Endodermal cell (in vitro differentiated cells): ENCODE data around the gene ZNF280A. TPM values are rescaled to one million over a fixed set of nuclear protein-coding genes. Genes with fewer than 3 reads are reported as not detected.
"Not testable (repeated sequence)": the region's sequence is repeated elsewhere in the genome, so short reads cannot be mapped to it uniquely, and the experiment has no call there.

Experiments used
- DNase-seq: peaks from one replicate; pipeline ENCODE4 v3.0.0-alpha.2; 2017
- H3K27ac ChIP-seq: 2 replicates; pipeline ENCODE4 v1.5.1; 2013; ENCODE audit warnings: mild to moderate bottlenecking, low read depth, low read length, moderate library complexity
- H3K27me3 ChIP-seq: 2 replicates; pipeline ENCODE4 v1.6.1; 2013; ENCODE audit warnings: mild to moderate bottlenecking, low read length, moderate library complexity; ENCODE audit not compliant: insufficient read depth, control insufficient read depth, poor library complexity, severe bottlenecking
- H3K36me3 ChIP-seq: 2 replicates; pipeline ENCODE4 v1.7.0; 2013; ENCODE audit warnings: mild to moderate bottlenecking, low read length, moderate library complexity; ENCODE audit not compliant: control insufficient read depth, insufficient read depth
- H3K4me1 ChIP-seq: one replicate; pipeline ENCODE4 v1.7.0; 2013; ENCODE audit warnings: low read length; ENCODE audit not compliant: control insufficient read depth, insufficient read depth
- H3K4me3 ChIP-seq: 2 replicates; pipeline ENCODE4 v1.5.1; 2013; ENCODE audit warnings: mild to moderate bottlenecking, low read length, moderate library complexity
- H3K9ac ChIP-seq: 2 replicates; pipeline ENCODE4 v1.6.1; 2013; ENCODE audit warnings: mild to moderate bottlenecking, low read length, moderate library complexity; ENCODE audit not compliant: poor library complexity, severe bottlenecking; ENCODE audit errors: extremely low read depth
- H3K9me3 ChIP-seq: 2 replicates; pipeline ENCODE4 v1.6.1; 2013; ENCODE audit warnings: mild to moderate bottlenecking, low read length, moderate library complexity; ENCODE audit not compliant: control insufficient read depth
- H3K27ac Mint-ChIP-seq: 2 replicates; pipeline ENCODE4 v1.8.0; 2020; ENCODE audit warnings: mixed read lengths
- H3K27me3 Mint-ChIP-seq: 2 replicates; pipeline ENCODE4 v1.8.0; 2021; ENCODE audit warnings: mild to moderate bottlenecking, mixed read lengths; ENCODE audit not compliant: insufficient read depth
- H3K36me3 Mint-ChIP-seq: 2 replicates; pipeline ENCODE4 v1.8.0; 2020; ENCODE audit warnings: low read depth, mixed read lengths
- H3K4me1 Mint-ChIP-seq: 2 replicates; pipeline ENCODE4 v1.8.0; 2020; ENCODE audit warnings: mixed read lengths
- H3K4me3 Mint-ChIP-seq: 2 replicates; pipeline ENCODE4 v1.8.0; 2020; ENCODE audit warnings: mild to moderate bottlenecking, moderate library complexity, mixed read lengths
- H3K9me3 Mint-ChIP-seq: 2 replicates; pipeline ENCODE4 v1.8.0; 2020; ENCODE audit warnings: mild to moderate bottlenecking, mixed read lengths
- WGBS, 2 experiments: methylation state at CpG; one replicate each; pipeline versions ENCODE4 v1.1.5 to v1.1.7; 2013; ENCODE audit warnings: missing lambda C conversion rate in 2 of 2, mixed read lengths in 1 of 2; ENCODE audit not compliant: insufficient coverage in 1 of 2, insufficient read length in 1 of 2; 5-methylcytosine and 5-hydroxymethylcytosine counted together
- total RNA-seq, 2 donors: library from RNA; stranded (reverse); fragmentation: NEBNext Ultra II Directional in 1 of 2; extraction: Animal tissue kit (Norgen Biotek cat#: 25700) in 1 of 2; gene quantifications; 2 replicates in 1 of 2; 3 replicates in 1 of 2; pipeline ENCODE4 v1.2.1, GENCODE V29; 2021
- TF ChIP-seq, protein P1 (sequence below): fragments of 200-600 bp; sonication (generic); conservative IDR thresholded peaks from 2 replicates; pipeline ENCODE4 v1.5.0; 2021; ENCODE audit warnings: antibody characterized with exemption, mild to moderate bottlenecking

ZNF280A gene
- total RNA-seq, 2 donors from 2014 or later = 0.55 to 2.1 TPM

DNA sequence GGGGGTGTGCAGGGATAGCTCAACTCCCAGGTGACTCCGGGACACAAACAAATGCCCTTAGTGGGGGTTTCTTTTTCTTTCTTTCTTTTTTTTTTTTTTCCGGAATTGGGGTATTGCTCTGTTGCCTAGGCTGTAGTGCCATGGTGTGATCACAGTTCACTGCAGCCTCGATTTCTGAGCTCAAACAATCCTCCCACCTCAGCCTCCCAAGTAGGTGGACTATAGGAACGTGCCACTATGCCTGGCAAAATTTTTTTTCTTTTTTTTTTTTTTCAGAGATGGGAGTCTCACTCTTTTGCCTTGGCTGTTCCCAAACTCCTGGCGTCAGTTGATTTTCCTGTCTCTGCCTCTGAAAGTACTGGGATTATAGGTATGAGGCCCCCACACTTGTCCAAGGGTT is 13.8 kb upstream of the ZNF280A start:
- no peaks in the 10 kb centered on the region for H3K36me3 Mint-ChIP-seq
- H3K9me3 Mint-ChIP-seq = no peaks in the 10 kb centered on the region
- TF ChIP-seq, protein P1, sequence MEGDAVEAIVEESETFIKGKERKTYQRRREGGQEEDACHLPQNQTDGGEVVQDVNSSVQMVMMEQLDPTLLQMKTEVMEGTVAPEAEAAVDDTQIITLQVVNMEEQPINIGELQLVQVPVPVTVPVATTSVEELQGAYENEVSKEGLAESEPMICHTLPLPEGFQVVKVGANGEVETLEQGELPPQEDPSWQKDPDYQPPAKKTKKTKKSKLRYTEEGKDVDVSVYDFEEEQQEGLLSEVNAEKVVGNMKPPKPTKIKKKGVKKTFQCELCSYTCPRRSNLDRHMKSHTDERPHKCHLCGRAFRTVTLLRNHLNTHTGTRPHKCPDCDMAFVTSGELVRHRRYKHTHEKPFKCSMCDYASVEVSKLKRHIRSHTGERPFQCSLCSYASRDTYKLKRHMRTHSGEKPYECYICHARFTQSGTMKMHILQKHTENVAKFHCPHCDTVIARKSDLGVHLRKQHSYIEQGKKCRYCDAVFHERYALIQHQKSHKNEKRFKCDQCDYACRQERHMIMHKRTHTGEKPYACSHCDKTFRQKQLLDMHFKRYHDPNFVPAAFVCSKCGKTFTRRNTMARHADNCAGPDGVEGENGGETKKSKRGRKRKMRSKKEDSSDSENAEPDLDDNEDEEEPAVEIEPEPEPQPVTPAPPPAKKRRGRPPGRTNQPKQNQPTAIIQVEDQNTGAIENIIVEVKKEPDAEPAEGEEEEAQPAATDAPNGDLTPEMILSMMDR = no peak
- H3K4me1 Mint-ChIP-seq = no peaks in the 10 kb centered on the region
- H3K4me3 ChIP-seq = no peak overlapping the region
- H3K4me1 ChIP-seq = no peaks in the 10 kb centered on the region
- peaks cover 59% of the 10 kb centered on the region for H3K27me3 Mint-ChIP-seq
- no peak overlapping the region for H3K4me3 Mint-ChIP-seq
- H3K27ac ChIP-seq = no peak overlapping the region
- 75 to 93% methylated on average over 2 to 4 of the region's 5 CpGs for WGBS, 2 experiments
- H3K27ac Mint-ChIP-seq = no peak overlapping the region
- DNase-seq = no peak
- no peaks in the 10 kb centered on the region for H3K9me3 ChIP-seq
- H3K9ac ChIP-seq = no peak overlapping the region
- H3K27me3 ChIP-seq = peaks cover 18% of the 10 kb centered on the region
- no peaks in the 10 kb centered on the region for H3K36me3 ChIP-seq

- H3K27ac Mint-ChIP-seq = no peak overlapping the region
- no peak overlapping the region for H3K4me3 Mint-ChIP-seq
- peaks cover 18% of the 10 kb centered on the region for H3K27me3 ChIP-seq
- TF ChIP-seq, protein P1 = no peak
- H3K9me3 Mint-ChIP-seq = no peaks in the 10 kb centered on the region
- H3K4me1 ChIP-seq = no peaks in the 10 kb centered on the region
- DNase-seq = no peak
- no peaks in the 10 kb centered on the region for H3K36me3 Mint-ChIP-seq
- H3K9ac ChIP-seq = no peak overlapping the region
- H3K27me3 Mint-ChIP-seq = peaks cover 55% of the 10 kb centered on the region
- no peaks in the 10 kb centered on the region for H3K4me1 Mint-ChIP-seq
- no peak overlapping the region for H3K4me3 ChIP-seq
- whole genome bisulfite sequencing, 2 experiments = 78% methylated on average over 1 of the region's 1 CpG; no CpG with 5 or more reads in 1 of the 2 experiments
- no peaks in the 10 kb centered on the region for H3K9me3 ChIP-seq
- no peak overlapping the region for H3K27ac ChIP-seq
- no peaks in the 10 kb centered on the region for H3K36me3 ChIP-seq
These were observed 13.3 kb upstream of the ZNF280A start for GRCh38 chr22:22533417-22533816.

GRCh38 chr22:22532547-22533071 is 12.5 kb upstream of the ZNF280A start:
- H3K4me1 ChIP-seq, H3K4me3 ChIP-seq, H3K9ac ChIP-seq, H3K4me1 Mint-ChIP-seq, H3K36me3 ChIP-seq, H3K4me3 Mint-ChIP-seq, H3K27ac Mint-ChIP-seq, H3K36me3 Mint-ChIP-seq, DNase-seq, H3K27ac ChIP-seq, H3K9me3 ChIP-seq, H3K9me3 Mint-ChIP-seq: not testable (repeated sequence)
- H3K27me3 ChIP-seq = peaks cover 11% of the 10 kb centered on the region
- H3K27me3 Mint-ChIP-seq = peaks cover 50% of the 10 kb centered on the region
- WGBS, 2 experiments = 88 to 89% methylated on average over 4 to 12 of the region's 12 CpGs
